Colonic mucosa (tissue), 4 donors: Measurements from ENCODE around the gene MDH2. TPM values are rescaled to one million over a fixed set of nuclear protein-coding genes. Genes with fewer than 3 reads are reported as not detected.
"Not testable (repeated sequence)": the region's sequence is repeated elsewhere in the genome, so short reads cannot be mapped to it uniquely, and the experiment has no call there.

Source experiments
- DNase-seq: peaks from one replicate; pipeline ENCODE4 v3.0.0-alpha.2; 2020
- H3K27ac ChIP-seq: fragments of 200-600 bp; one replicate; pipeline ENCODE4 v1.8.0; 2021
- H3K27me3 ChIP-seq: fragments of 200-600 bp; one replicate; pipeline ENCODE4 v1.8.0; 2021
- H3K36me3 ChIP-seq: fragments of 200-600 bp; one replicate; pipeline ENCODE4 v1.8.0; 2021
- H3K4me1 ChIP-seq: fragments of 200-600 bp; one replicate; pipeline ENCODE4 v1.8.0; 2021; ENCODE audit warnings: mild to moderate bottlenecking
- H3K4me3 ChIP-seq: fragments of 200-600 bp; one replicate; pipeline ENCODE4 v1.8.0; 2021
- H3K9ac ChIP-seq, 2 donors: one replicate each; pipeline ENCODE4 v1.7.0; 2013; ENCODE audit warnings: control low read depth in 2 of 2, low read depth in 2 of 2, low read length in 2 of 2
- H3K9me3 ChIP-seq: fragments of 200-600 bp; one replicate; pipeline ENCODE4 v1.8.0; 2021
- intact Hi-C: fragments of 100-400 bp; cut with DNase I; formaldehyde crosslinking; loops from one replicate; pipeline ENCODE4 v1.14.1; 2022
- total RNA-seq, 2 donors: library from RNA; stranded (reverse); fragmentation: NEBNext Ultra II Directional in 1 of 2; extraction: Animal tissue kit (Norgen Biotek cat#: 25700) in 1 of 2; gene quantifications; one replicate each; pipeline ENCODE4 v1.2.1, GENCODE V29; 2021
- TF ChIP-seq, protein P1 (sequence below): fragments of 200-600 bp; IDR thresholded peaks from one replicate; pipeline ENCODE4 v1.8.0; 2022; ENCODE audit warnings: antibody characterized with exemption, mild to moderate bottlenecking
- donor health status: healthy.
- donor health status: DM: no; HTN: no; CAD: no.
- donor health status: DM: no; HTN: no; CAD: no.

MDH2 gene
- total RNA-seq, 2 donors from 2014 or later: 306 to 337 TPM

DNA sequence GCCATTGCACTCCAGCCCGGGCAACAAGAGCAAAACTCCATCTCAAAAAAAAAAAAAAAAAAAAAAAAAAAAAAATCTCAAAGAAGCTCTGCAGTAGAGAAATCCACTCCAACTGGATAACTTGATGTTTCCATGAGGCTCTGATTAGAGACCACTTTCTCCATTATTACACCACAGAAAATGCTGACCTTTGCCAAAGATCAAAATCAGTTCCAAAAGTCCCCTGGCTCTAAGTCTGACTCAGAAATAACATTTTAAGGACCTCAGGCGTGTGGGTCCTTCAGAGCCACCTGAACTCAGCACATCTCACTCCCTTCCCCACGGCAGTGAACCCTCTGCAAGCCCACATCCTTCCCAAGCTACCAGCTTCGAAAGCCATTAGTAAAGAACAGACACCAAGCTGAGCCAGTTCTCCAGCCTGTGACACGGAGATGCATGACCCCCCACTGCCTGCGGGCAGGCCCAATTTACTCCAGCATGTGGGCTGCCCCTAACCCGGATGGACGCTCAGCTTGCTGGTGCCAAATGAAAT is 39.7 kb upstream of the MDH2 start:
- Histone ChIP-seq H3K36me3 (no peaks in the 10 kb centered on the region), H3K9me3 (no peaks in the 10 kb centered on the region), H3K4me1 (no peaks in the 10 kb centered on the region), H3K4me3 (no peak overlapping the region), H3K27ac (no peak overlapping the region), H3K9ac (no peak overlapping the region), H3K27me3 (no peaks in the 10 kb centered on the region)
- TF ChIP-seq, protein P1, sequence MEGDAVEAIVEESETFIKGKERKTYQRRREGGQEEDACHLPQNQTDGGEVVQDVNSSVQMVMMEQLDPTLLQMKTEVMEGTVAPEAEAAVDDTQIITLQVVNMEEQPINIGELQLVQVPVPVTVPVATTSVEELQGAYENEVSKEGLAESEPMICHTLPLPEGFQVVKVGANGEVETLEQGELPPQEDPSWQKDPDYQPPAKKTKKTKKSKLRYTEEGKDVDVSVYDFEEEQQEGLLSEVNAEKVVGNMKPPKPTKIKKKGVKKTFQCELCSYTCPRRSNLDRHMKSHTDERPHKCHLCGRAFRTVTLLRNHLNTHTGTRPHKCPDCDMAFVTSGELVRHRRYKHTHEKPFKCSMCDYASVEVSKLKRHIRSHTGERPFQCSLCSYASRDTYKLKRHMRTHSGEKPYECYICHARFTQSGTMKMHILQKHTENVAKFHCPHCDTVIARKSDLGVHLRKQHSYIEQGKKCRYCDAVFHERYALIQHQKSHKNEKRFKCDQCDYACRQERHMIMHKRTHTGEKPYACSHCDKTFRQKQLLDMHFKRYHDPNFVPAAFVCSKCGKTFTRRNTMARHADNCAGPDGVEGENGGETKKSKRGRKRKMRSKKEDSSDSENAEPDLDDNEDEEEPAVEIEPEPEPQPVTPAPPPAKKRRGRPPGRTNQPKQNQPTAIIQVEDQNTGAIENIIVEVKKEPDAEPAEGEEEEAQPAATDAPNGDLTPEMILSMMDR: no peak
- no peak for DNase-seq
- intact Hi-C loops: no loop called here

DNA sequence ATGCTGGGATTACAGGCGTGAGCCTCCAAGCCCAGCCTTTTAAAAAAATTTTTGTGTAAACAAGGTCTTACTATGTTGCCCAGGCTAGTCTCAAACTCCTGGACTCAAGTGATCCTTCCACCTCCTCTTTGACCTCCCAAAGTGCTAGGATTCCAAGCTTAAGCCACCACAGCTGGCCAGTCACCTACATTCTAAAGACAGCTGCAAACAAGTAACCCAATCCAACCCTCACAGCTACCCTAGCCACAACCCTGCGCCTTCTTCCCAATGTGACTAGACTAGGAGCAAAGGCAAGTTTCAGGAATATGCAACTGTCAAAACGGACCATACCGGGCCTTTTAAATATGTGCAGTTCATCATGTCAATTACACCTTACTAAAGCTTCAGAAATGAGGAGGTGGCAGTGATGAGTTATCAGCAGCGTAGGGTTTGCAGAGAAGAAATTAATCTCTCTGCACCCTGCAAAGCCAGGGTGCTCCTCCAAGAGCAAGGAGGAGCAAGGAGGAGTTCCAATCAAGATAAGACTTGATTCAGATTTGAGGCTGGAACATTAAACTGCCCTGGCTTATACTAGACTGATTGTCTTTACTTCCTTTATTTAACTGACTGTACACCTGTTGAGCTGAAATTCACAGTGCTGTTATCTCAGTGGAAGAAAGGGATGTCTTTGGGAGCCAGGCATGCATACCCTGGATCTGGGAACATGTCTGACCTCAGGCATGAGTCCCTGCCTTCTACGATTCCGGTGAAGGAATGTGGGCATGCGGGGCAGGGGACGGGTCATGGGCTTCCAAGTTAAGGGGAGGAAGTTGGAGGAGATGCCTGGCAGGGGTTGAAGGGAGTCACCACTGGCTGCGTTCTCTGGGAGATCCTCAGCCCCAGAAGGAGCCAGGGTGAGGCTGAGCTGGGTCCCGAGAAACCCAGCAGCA is 38.0 kb upstream of the MDH2 start:
- DNase-seq: no peak
- no peaks in the 10 kb centered on the region for H3K36me3 ChIP-seq

DNA sequence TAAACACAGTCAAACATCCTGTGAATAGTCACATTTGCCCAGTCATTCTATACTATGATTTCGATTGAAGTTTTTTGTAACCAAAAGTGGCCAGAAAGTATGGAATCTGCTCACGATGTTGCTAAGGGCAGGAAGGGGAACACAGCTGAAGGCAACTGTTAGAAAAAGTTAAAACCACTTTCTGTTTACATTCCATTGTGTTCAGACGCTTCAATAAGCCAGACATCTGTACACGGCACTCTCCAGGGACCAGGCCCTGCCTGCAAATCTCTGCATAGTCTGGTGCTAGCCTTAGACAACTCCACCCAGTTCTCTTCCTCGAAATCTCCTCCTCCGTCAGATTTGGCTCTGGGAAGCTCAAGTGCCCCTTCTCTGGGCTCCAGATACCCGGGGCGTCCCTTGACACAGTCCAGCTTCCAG is 36.5 kb upstream of the MDH2 start:
- no peak overlapping the region for H3K27ac ChIP-seq
- no peaks in the 10 kb centered on the region for H3K4me1 ChIP-seq
- H3K36me3 ChIP-seq: no peaks in the 10 kb centered on the region
- no peak overlapping the region for H3K9ac ChIP-seq
- H3K27me3 ChIP-seq: no peaks in the 10 kb centered on the region
- H3K9me3 ChIP-seq: no peaks in the 10 kb centered on the region
- intact Hi-C loops: no loop called here
- DNase-seq: no peak
- TF ChIP-seq, protein P1: no peak
- no peak overlapping the region for H3K4me3 ChIP-seq

More for the DNA sequence above, 38.0 kb upstream of the MDH2 start:
- intact Hi-C loops: no loop called here
- Histone ChIP-seq H3K9ac (no peak overlapping the region), H3K27me3 (no peaks in the 10 kb centered on the region), H3K27ac (no peak overlapping the region), H3K4me3 (no peak overlapping the region), H3K9me3 (no peaks in the 10 kb centered on the region), H3K4me1 (no peaks in the 10 kb centered on the region)
- TF ChIP-seq, protein P1: no peak

DNA sequence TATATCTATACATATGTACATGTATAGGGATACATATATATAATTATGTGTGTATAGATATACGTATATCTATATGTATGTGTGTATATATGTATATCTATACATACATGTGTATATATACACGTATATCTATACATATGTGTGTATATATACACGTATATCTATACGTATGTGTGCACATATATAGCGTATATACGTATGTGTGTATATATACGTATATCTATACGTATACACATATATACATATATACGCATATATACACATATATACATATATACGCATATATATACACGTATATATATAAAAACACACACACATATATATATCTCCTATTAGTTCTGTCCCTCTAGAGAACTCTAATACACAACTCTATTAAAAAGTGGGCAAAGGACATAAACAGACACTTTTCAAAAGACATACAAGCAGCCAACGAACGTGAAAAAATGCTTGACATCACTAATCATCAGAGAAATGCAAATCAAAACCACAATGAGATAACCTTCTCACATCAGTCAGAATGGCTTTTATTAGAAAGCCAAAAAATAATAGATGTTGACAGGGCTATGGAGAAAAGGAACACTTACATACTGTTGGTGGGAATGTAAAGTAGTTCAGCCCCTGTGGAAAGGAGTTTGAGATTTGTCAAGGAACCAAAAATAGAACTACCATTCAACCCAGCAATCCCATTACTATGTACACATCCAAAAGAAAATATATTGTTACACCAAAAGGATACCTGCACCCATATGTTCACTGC is 31.5 kb upstream of the MDH2 start:
- H3K27ac ChIP-seq: no peak overlapping the region
- H3K9ac ChIP-seq: no peak overlapping the region
- intact Hi-C loops: no loop called here
- no peak for DNase-seq
- H3K36me3 ChIP-seq: no peaks in the 10 kb centered on the region
- no peaks in the 10 kb centered on the region for H3K9me3 ChIP-seq
- no peak overlapping the region for H3K4me3 ChIP-seq
- TF ChIP-seq, protein P1: no peak
- H3K27me3 ChIP-seq: no peaks in the 10 kb centered on the region
- H3K4me1 ChIP-seq: no peaks in the 10 kb centered on the region

DNA sequence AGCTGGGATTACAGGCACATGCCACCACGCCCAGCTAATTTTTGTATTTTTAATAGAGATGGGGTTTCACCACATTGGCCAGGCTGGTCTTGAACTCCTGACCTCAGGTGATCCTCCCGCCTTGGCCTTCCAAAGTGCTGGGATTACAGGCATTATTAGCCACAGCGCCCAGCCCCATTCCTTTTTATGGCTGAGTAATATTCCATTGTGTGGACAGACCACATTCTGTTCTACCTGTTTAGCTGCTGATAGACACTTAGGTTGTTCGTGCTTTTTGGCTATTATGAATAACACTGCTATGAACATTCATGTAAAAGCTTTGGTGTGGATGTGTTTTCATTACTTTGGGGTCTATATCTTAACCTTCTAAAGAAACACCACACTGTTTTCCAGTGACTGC is 29.4 kb upstream of the MDH2 start:
- DNase-seq, H3K9ac ChIP-seq, H3K4me1 ChIP-seq, H3K27me3 ChIP-seq, H3K4me3 ChIP-seq, H3K9me3 ChIP-seq, intact Hi-C loops, H3K27ac ChIP-seq, H3K36me3 ChIP-seq: not testable (repeated sequence)
